Sigmoid colon (tissue), 7 donors: Measurements from ENCODE around the gene ACY1. TPM values are rescaled to one million over a fixed set of nuclear protein-coding genes. Genes with fewer than 3 reads are reported as not detected.

Source experiments
- DNase-seq: peaks from one replicate; pipeline ENCODE4 v3.0.0-alpha.2; 2019
- H3K27ac ChIP-seq, 4 donors: fragments of 200-600 bp; sonication (generic); one replicate each; pipeline ENCODE4 v1.5.1; 2016 to 2019; ENCODE audit warnings: mild to moderate bottlenecking in 1 of 4
- H3K27me3 ChIP-seq, 3 donors: fragments of 200-600 bp; sonication (generic); one replicate each; pipeline ENCODE4 v1.5.1; 2019; ENCODE audit warnings: mild to moderate bottlenecking in 1 of 3
- H3K36me3 ChIP-seq, 4 donors: fragments of 200-600 bp; sonication (generic); one replicate each; pipeline ENCODE4 v1.5.1; 2016 to 2019
- H3K4me1 ChIP-seq, 4 donors: fragments of 200-600 bp; sonication (generic); one replicate each; pipeline ENCODE4 v1.5.1; 2017 to 2019
- H3K4me3 ChIP-seq, 4 donors: fragments of 200-600 bp; sonication (generic); one replicate each; pipeline ENCODE4 v1.5.1; 2017 to 2019; ENCODE audit warnings: mild to moderate bottlenecking in 2 of 4, moderate library complexity in 1 of 4
- H3K9me3 ChIP-seq, 4 donors: fragments of 200-600 bp in 3 of 4; sonication (generic) in 3 of 4; one replicate each; pipeline versions ENCODE4 v1.5.1 to v1.6.1; 2013 to 2019
- EP300 ChIP-seq, 4 donors: sonication (generic); formaldehyde crosslinking; IDR thresholded peaks; one replicate each; pipeline ENCODE4 v1.6.1; 2017; ENCODE audit warnings: antibody characterized with exemption in 4 of 4
- POLR2A ChIP-seq, 2 donors: fragments of 450-650 bp; IDR thresholded peaks; one replicate each; pipeline ENCODE4 v1.6.1; 2016; ENCODE audit warnings: antibody characterized with exemption in 2 of 2, mild to moderate bottlenecking in 2 of 2, moderate library complexity in 2 of 2
- POLR2AphosphoS5 ChIP-seq, 4 donors: sonication (generic); formaldehyde crosslinking; IDR thresholded peaks; one replicate each; pipeline ENCODE4 v1.6.1; 2017; ENCODE audit warnings: antibody characterized with exemption in 4 of 4
- WGBS, 2 donors: extraction: QIAGEN DNeasy Blood & Tissue Kit; methylation state at CpG; one replicate each; pipeline ENCODE4 v1.1.7; 2013; 5-methylcytosine and 5-hydroxymethylcytosine counted together
- intact Hi-C: fragments of 100-400 bp; cut with DNase I; formaldehyde crosslinking; loops from one replicate; pipeline ENCODE4 v1.15.1; 2023
- polyA plus RNA-seq, 3 donors: library from polyadenylated mRNA; stranded (reverse); fragments of 200-250 nt; gene quantifications; one replicate each; pipeline ENCODE4 v1.2.3, GENCODE V29; 2013
- total RNA-seq, 4 donors: library from RNA; depleted of rRNA; stranded (reverse); fragments of >200 nt; gene quantifications; one replicate each; pipeline ENCODE4 v1.1.0, GENCODE V29; 2016
- TF ChIP-seq, protein P1 (sequence below), 4 experiments: fragments of 450-650 bp in 3 of 4; fragments of 200-600 bp in 1 of 4; IDR thresholded peaks; one replicate each; pipeline ENCODE4 v1.5.1; 2016 to 2019; ENCODE audit warnings: antibody characterized with exemption in 4 of 4, mild to moderate bottlenecking in 3 of 4, moderate library complexity in 2 of 4
- donor health status: healthy with polysubstance abuse.
- donor health status: Bipolar disorder and iron deficiency.
- donor health status: healthy.

ACY1 gene
- total and polyA plus RNA-seq, 7 donors = 1.4 to 279 (median 25.3) TPM

DNA sequence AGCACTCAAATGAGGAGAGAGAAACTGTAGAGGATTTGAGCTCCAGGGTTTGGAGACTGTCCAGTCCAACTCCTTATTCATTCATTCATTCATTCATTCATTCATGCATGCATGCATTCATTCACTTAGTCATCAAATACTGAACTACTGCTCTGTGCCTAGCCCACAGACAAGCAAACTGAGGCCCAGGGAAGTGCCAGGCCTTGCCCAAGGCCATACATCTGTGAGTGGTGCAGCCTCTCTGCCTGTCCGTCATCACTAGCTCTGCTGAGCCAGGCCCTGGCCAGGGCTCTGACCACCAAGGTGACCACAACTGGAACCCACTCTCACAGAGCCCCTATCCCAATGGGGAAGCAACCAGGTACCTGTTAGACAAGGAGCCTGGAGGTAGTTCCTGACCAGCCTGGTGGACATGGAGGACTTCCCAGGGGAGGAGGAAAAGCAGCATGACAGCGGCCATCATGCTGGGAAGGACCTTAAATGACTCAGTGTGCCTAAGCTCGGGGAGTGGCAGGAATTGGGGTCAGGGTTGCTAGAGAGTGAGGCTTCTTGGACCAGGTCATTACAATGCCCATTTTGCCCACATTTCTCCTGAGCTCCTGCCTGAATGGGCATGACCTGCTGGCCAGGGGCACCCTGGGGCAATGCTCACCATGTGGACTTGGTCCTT, 39.9 kb downstream of the ACY1 start:
- Histone ChIP-seq H3K4me1 (peaks cover 0 to 23% (median 19%) of the 10 kb centered on the region in 4 donors), H3K27ac (peak overlapping the region in 2 of 4 donors; percentile 21 to 76), H3K4me3 (no peak overlapping the region)

DNA sequence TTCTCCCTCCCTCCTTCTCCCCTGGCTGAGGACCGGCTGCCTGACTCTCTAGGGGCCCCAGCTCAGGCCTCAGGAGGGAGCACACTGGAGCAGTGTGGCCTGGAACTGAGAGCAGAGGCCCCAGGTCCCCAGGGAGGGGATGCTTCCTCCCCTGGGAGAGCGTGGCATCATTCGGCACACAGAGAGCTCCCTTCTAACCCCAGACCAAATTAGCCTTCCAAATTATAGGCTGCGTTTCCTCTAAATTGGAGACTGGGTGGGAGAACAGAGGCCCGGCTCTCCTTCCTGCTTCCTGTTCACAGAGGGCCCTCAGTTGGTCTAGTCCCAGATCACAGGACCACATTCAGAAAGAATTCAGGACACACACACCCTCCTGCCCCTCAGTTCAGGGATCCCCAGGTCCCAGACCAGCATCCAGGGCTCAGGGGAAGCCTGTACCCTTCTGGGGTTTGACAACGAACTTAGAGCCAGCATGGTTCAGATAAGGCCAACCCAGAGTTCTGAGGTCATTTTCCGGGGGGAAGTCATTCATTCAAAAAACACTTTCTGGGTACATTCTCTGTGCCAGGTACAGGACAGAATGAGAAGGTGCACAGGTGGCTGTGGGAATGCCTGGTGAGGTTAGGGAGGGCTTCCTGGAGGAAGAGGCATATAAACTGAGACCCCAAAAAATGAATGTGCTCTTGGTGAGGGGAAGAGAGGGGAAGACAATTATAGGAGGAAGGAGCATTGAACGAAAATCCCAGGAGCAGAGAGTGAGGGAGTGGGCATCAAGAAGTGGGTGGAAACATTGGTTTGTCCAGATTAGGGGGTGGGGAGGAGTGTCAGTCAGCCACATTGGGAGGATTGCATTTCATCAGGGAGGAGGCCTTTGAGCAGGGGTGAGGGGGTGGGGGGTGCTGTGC, 40.8 kb downstream of the ACY1 start:
- TF ChIP-seq POLR2AphosphoS5 (IDR thresholded peaks at IDR 0.05) (no peak), EP300 (IDR thresholded peaks at IDR 0.05) (no peak), POLR2A (IDR thresholded peaks at IDR 0.05) (no peak)
- TF ChIP-seq, protein P1, sequence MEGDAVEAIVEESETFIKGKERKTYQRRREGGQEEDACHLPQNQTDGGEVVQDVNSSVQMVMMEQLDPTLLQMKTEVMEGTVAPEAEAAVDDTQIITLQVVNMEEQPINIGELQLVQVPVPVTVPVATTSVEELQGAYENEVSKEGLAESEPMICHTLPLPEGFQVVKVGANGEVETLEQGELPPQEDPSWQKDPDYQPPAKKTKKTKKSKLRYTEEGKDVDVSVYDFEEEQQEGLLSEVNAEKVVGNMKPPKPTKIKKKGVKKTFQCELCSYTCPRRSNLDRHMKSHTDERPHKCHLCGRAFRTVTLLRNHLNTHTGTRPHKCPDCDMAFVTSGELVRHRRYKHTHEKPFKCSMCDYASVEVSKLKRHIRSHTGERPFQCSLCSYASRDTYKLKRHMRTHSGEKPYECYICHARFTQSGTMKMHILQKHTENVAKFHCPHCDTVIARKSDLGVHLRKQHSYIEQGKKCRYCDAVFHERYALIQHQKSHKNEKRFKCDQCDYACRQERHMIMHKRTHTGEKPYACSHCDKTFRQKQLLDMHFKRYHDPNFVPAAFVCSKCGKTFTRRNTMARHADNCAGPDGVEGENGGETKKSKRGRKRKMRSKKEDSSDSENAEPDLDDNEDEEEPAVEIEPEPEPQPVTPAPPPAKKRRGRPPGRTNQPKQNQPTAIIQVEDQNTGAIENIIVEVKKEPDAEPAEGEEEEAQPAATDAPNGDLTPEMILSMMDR (IDR thresholded peaks at IDR 0.05) = no peak
- DNase-seq = no peak
- WGBS, 2 donors = 68 to 81% methylated on average over 8 of the region's 8 CpGs
- peaks cover 0 to 23% (median 19%) of the 10 kb centered on the region in 4 donors for H3K4me1 ChIP-seq
- no peaks in the 10 kb centered on the region for H3K9me3 ChIP-seq
- H3K36me3 ChIP-seq = no peaks in the 10 kb centered on the region
- no peak overlapping the region for H3K4me3 ChIP-seq
- H3K27me3 ChIP-seq = no peaks in the 10 kb centered on the region
- intact Hi-C loops = no loop called here
- no peak overlapping the region for H3K27ac ChIP-seq

More for the DNA sequence above, 39.9 kb downstream of the ACY1 start:
- TF ChIP-seq EP300 (IDR thresholded peaks at IDR 0.05) (no peak), POLR2A (IDR thresholded peaks at IDR 0.05) (no peak), POLR2AphosphoS5 (IDR thresholded peaks at IDR 0.05) (no peak)
- TF ChIP-seq, protein P1 (IDR thresholded peaks at IDR 0.05) = no peak
- Histone ChIP-seq H3K36me3 (no peaks in the 10 kb centered on the region), H3K9me3 (no peaks in the 10 kb centered on the region), H3K27me3 (no peaks in the 10 kb centered on the region)
- DNase-seq = no peak
- intact Hi-C loops = no loop called here
- WGBS, 2 donors = 90 to 94% methylated on average over 3 of the region's 3 CpGs

DNA sequence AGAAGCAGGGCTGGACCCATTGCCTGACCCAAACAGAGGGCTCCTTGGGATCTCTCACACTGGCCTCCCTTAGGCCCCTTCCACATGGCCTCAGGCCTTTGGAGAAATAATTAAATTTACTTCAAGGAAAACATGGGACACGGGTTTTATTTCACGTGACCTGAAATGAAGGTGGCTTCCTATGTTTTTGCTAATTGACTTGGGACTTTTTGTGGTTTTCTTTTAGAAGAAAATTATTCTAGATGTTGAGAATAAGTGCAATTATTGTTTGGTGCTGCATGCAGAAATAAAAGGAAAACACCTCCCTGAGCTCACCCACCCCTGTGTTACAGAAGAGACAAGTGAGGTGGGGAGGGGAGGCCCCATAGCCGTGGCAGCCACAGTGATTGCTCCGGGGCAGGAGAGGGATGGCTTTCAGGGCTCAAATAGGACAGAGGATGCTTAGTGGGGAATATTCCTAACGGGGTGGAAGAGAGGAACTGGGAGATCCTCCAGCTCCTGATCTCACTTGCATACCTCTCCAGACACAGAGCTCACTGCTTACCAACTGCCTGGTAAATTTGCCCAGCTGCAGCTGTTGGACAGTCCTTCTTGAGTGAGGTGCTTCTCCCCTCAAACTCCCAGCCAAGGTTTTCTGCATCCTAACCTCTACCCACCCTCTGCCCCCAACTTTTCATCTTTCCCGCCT, 41.6 kb downstream of the ACY1 start:
- no peak overlapping the region for H3K4me3 ChIP-seq
- no peak for DNase-seq
- intact Hi-C loops = no loop called here
- no peaks in the 10 kb centered on the region for H3K27me3 ChIP-seq
- no peaks in the 10 kb centered on the region for H3K36me3 ChIP-seq
- peaks cover 0 to 19% (median 18%) of the 10 kb centered on the region in 4 donors for H3K4me1 ChIP-seq
- TF ChIP-seq POLR2AphosphoS5 (IDR thresholded peaks at IDR 0.05) (no peak), POLR2A (IDR thresholded peaks at IDR 0.05) (no peak), EP300 (IDR thresholded peaks at IDR 0.05) (no peak)
- TF ChIP-seq, protein P1 (IDR thresholded peaks at IDR 0.05) = no peak
- WGBS, 2 donors = 85 to 87% methylated on average over 6 of the region's 6 CpGs
- H3K9me3 ChIP-seq = no peaks in the 10 kb centered on the region
- no peak overlapping the region for H3K27ac ChIP-seq

- no peak overlapping the region for H3K27ac ChIP-seq
- H3K4me1 ChIP-seq = peaks cover 0 to 19% (median 18%) of the 10 kb centered on the region in 4 donors
- H3K4me3 ChIP-seq = no peak overlapping the region
- no peak for TF ChIP-seq EP300 (IDR thresholded peaks at IDR 0.05)
- TF ChIP-seq, protein P1 (IDR thresholded peaks at IDR 0.05) = no peak
- 79 to 86% methylated on average over 7 of the region's 7 CpGs for WGBS, 2 donors
- no peak for DNase-seq
- no peaks in the 10 kb centered on the region for H3K27me3 ChIP-seq
- intact Hi-C loops = no loop called here
- no peaks in the 10 kb centered on the region for H3K9me3 ChIP-seq
- H3K36me3 ChIP-seq = no peaks in the 10 kb centered on the region
These were observed 42.1 kb downstream of the ACY1 start for GRCh38 chr3:52025453-52025852.
